GM19324 (cell line): ENCODE results near the gene ACSF3.

ENCODE experiments used
- ATAC-seq: cut with Tn5 transposase; IDR thresholded peaks from one replicate; pipeline ENCODE4 v1.9.1; 2021; ENCODE audit warnings: mild to moderate bottlenecking, moderate library complexity; ENCODE audit not compliant: unreplicated experiment, low FRiP score

ACSF3 gene

DNA sequence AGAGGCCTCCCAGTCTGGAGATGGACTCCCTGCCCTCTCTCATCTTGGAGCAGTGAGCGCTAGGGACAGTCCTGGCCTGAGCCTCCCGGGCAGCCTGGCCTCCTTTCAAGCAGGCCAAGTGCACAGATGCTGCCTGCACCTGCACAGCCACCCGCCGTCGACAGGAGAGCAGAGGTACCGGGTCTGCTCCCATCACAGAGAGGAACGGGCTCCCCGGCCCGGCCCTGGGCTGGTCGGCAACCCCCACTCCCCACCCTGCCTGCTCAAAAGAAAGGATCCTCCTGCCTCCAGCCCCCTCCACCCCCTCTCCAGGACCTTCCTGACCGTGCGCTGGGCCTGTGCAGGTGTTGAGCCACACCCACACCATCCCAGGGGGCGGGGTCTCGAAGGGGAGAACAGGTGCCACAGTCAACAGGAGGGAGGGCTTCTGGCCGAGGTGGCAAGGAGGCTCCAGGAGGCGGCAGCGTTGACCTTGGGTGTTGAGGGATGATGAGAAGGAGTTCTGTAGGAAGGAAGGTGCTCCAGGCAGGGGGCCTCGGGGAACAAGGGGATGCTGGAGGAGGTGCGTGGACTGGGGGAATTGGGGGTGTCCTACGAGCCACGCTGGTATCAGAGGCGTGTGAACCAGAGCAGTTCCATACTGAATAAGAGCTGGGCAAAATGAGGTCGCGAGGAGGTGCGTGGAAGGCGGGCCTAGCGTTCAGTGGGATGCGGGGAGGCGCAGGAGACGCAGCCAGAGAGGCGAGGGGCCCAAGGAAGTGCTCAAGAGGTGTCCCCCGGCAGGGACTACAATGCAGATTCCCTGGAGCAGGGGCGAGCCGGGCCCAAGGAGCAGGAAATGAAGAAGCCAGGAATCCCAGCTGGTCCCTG lies 76.9 kb downstream of the ACSF3 start:
- ATAC-seq, result no peak

DNA sequence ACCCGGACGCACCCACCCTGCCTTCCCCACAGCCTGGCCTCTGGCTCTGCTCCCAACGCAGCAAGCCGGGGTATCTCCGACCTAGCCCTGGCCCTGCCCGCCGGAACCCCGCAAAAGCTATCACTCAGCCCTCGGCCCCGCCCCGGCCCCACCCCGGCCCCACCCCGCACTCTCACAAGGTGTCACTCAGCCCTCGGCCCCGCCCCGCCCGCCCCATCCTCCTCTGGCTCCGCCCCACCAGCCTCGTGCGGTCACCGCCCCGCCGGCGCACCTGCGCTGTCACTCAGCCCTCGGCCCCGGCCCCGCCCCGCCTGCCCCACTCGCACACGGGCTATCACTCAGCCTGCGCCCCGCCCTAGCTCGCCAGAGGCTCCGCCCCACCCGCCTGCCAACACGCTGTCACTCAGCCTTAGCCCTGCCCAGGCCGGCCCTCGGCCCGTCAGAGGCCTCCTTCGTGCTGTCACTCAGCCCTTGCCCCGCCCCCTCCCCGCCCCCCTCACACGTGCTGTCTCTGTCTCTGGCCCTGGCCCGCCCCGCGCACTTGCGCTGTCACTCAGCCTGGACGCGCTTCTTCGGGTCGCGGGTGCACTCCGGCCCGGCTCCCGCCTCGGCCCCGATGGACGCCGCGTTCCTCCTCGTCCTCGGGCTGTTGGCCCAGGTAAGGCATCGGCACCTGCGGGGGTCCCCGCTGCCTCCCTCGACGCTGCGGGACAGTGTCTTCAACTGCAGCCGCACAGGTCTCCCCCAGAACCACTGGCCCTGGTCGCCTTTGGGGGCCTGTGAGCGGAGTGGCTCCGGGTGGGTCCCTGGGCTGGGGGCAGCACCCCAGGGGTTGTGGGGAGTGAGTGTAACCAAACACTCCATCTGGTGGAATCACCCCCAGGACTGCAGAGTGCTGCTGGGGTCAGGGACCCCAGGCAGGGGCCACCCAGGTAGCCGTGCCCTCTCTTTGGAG lies 77.8 kb downstream of the ACSF3 start, which contains the start of gene CDH15:
TSS of gene CDH15 (plus strand) at position 533 of the 955 bp plus-strand sequence. CDS start at position 617, 84 bp downstream.
- peak; percentile 78 for ATAC-seq

DNA sequence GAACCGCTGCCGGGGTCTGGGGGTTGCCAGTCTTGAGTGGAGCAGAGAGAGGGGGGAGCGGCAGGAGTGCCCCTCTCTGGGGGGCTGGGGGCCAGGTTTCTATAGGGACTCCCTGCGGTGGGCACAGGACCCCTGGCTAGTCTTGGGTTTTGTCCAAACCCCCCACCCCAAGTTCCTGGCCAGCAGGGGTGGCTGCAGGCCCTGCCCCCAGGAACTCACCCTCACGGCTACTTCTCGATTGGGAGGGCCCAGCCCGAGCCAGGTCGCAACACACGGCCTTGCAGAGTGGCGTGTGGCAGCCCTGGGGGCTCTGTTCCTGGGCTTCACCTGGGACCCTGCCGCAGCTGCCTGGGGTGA lies 78.5 kb downstream of the ACSF3 start:
- no peak for ATAC-seq

DNA sequence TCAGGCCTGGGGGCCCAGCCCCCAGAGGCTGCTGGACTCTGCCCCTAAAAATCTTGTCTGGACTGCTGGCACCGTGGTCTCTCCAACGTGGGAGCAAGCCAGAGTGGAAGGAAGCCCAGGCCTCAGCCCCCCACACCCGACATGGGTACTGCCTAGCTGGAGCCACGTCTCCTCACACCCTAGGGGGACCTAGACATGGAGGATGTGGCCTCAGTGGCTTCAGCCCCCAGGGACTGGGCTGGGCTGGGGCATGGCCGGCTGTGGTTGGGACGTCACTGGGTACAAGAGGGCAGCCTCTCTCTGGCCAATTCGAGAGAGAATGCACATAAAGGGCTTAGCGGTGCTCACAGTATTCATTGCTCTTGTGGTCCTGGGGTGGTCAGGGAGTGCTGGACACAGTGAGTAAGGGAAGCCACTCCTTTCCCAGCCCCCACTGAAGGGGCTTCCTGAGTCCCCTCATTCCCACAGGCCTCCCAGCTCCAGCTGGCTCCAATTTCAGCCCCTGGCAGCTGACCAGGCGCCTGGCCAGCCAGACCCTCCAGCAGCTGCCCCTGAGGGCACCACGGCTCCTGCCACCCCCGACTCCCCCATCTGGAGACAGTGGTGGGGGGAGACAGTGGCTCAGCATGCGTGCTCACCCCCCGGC lies 79.0 kb downstream of the ACSF3 start:
- ATAC-seq, result no peak

DNA sequence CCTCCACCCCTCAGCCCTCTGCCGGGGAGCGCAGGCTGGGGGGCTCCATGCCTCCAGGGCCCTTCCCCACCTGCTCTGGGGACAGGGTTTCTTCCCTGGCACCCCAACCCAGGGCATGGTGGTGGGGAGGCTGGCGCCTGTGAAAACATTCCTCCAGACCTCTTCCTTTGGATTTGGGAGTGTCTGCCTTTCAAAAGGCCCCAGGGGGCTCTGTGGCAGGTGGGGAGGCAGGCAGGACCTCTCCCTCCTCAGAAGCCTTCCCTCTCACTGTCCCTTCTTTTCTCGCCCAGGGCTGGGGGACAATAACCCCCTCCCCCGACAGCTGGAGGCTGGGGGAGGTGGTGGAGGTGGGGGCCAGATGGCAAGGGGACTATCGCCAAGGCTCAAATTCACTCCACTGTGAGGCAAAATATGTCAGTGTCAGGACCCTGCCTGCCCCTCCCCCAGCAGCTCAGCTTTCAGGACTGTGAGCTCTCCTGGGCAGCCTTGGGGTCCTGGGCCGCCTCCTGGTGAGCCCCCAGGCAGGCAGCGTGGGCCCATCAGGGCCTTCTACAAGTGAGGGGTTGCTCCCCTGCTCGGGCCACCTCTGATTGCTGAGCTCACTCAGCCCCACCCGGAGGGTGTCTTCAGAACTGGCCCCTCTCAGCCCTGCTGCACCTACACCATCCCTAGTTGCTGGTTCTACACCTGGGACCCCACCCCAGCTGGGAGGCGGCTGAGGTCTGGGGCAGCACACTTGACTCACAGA lies 79.7 kb downstream of the ACSF3 start:
- ATAC-seq, result no peak

DNA sequence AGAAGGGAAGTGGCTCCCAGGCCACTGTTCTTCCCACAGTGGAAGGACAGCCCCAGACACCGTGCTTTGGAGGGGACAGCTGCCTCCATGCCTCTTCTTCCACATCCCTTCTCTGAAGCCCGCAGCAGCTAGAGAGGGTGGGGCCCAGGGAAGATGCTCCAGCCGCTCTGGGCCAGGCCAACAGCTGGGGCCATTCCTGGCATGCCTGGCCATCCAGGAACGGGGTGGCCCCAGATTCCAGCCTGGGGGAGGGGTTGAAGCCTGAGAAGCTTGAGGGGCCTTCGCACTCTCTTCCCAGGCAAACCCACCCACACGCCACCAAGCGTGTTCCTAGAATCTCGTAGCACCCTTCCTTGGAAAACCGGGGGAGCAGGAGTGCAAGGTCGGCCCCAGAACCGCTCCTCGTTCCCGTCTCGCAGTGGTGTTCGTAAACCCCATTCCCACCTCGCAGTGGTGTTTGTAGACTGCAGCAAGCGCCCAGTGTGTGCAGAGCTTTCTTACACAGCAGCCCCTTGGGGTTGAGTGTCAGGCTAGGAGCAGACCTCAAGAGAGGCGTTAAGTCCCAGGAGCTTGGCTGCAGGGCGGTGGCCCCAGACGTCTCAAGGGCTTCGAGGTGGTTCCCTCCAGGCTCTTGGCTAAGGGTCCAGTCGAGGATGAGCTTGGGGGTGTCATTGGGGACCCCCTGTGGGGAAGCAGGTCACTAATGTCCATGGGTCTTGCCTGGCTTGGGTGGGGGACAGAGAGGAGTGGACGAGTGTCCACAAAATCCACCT lies 80.6 kb downstream of the ACSF3 start:
- ATAC-seq, result no peak

DNA sequence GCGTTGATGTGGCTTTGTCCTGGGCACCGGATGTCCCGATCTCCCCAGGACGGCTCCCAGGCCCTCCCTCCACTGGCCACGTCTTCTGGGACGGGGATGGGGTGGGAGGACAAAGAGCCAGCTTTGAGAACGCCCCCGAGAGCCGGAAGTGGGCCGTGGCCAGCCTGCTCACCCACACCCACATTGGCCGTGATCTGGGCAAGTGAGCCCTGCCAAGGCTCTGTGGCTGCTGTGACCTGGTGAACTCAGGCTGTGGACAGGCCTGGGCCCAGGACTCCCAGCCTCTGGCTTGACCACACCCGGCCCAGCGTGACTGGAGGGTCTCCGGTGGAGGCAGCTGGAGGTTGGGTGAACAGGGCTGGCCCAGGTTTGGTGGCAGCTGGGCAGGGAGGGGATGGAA lies 81.2 kb downstream of the ACSF3 start:
- no peak for ATAC-seq

DNA sequence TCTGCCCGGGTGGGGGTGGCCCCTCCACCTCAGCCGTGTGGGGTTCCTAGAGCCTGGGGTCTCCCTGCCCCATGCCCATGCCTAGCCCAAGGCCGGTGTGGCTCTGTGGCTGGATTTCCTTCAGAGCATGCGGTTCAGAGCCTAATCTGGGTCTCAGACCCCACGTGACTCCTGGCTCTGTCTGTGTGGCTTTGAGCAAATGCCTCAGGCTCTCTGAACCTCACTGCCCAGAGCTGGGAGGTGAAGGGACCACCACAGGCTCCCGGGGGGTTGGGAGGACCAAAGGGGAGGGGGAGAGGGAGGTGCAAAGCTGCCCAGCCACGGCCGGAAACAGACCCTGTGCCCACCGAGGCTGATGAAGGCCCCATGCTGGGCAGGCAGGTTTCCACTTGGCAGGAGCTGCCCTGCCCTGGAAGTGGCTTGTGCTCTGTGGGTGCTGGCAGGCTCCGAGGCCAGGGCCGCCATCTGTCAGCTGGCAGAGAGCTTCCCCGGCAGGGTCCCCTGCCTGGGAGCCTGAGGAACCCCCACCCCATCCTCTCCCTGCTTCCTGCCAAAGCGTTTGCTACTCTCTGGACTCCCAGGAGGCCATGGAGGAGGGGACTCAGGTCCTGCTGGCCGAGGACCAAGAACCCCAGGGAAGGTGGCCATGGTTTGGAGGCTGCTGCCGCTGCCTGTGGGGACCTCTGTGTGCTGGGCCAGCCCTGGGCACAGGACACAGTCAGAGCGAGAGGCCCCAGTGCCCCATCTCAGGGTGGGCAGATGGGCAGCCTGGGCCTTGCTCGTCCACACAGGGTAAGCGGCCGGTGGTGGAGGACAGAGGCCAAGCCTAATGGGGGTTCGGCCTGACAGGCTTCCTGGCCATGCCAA lies 81.9 kb downstream of the ACSF3 start:
- no peak for ATAC-seq

DNA sequence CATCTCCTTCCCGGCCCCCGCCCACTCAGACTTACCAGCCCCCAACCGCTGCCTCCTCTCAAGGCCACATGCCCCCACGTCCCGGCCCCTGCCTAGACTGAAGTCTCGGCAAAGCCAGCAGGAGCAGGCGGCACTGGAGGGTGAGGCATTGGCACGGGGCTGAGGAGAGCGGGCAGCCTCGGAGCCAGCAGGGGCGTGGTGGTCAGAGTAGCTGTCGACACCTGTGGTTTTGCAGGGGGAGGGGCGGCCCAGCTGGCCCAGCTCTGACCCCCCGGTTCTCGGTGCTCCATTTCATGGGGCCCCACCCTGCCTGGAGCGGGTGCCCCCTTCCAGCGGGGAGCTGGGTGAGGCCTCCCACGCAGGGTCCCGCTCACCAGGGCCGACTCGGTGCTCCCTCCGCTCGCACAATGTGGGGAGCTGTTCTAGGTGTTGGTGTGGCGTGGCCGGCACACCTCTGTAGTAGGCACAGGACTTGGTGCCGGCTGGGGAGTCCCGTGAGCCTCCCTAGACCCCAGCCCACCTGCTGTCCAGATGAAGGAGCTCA lies 82.6 kb downstream of the ACSF3 start:
- ATAC-seq, result no peak

DNA sequence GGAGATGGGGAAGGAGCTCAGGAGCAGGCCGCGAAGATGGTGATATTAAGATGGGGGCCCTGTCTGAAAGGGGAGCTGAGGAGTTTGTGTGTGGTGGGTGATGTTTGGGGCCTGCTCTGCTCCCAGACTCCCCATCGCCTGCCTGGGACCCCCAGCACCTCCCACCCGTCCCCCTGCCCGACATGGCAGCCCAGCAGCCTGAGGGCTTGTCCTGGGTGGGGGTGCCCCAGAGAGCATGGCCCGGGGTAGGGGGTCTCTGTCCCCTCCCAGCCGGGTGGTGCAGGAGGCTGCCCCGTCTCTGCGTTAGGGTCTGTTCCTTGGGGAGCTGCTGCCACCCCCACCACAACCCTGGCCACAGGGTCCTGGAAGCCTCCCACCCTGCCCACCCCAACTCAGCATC lies 83.1 kb downstream of the ACSF3 start:
- no peak for ATAC-seq

DNA sequence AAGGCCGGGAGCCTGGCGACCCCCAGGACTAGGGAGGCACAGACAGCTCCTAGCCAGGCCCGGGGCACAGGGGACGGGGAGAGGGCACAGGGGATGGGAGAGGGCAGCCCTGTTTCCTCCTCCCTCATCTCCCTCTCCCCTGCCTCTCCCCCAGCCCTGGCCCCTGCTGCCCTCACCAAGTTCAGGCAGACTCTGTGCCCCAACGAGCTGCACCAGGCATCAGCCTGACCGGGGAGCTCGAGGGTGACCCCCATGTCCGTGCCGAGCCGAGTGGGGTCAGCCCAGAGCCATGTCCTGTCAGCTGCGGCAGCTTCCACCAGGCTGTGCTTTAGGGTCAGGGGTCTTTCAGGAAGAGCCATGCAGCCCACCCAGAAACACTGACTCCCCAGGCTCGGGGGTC lies 83.8 kb downstream of the ACSF3 start:
- ATAC-seq, result no peak

DNA sequence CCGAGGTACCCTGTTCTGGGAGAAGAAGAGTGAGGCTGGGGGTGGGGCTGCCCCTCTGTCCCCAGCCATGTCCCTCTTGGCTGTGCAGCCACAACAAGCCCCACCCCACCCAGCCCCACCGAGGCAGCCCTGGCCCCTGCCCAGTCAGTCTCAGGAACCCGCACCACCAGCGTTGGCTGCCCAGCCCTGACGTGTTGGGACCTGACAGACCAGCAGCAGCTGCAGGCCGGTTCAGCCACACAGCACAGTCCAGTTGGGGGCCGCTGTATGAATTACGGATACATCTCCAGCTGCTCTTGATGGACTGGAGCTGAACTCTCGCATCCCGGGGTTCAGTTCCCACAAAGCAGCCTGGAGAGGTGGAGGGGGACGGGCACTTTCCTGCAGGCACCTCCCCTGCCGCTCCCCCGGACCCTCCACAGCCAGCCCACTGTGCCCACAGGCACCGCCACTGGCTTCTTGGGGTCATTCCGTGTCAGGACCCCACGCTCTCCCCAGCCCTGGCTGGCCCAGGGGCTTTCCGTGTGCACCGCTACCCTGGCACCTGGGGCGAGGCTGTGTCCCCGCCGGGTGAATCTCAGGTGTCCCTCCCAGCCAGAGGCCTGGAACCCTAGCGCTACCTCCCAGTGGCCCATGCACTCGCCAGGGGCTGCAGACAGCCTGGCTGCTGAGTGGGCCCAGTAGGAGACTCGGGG lies 84.9 kb downstream of the ACSF3 start:
- ATAC-seq, result no peak

DNA sequence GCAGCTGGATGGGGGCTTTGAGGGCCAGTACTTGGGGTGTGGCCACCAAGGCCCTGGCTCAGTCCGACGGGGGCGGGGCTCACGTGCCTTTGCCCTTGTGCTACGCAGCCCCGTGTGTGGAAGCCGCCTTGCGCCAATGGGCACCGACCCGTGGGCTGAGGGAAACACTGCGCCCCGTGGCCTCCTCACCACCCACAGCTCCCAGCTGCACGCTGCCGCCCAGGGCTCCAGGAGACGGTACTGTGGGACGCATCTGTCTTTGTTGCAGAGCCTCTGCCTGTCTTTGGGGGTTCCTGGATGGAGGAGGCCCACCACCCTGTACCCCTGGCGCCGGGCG lies 85.5 kb downstream of the ACSF3 start:
- ATAC-seq, result no peak

DNA sequence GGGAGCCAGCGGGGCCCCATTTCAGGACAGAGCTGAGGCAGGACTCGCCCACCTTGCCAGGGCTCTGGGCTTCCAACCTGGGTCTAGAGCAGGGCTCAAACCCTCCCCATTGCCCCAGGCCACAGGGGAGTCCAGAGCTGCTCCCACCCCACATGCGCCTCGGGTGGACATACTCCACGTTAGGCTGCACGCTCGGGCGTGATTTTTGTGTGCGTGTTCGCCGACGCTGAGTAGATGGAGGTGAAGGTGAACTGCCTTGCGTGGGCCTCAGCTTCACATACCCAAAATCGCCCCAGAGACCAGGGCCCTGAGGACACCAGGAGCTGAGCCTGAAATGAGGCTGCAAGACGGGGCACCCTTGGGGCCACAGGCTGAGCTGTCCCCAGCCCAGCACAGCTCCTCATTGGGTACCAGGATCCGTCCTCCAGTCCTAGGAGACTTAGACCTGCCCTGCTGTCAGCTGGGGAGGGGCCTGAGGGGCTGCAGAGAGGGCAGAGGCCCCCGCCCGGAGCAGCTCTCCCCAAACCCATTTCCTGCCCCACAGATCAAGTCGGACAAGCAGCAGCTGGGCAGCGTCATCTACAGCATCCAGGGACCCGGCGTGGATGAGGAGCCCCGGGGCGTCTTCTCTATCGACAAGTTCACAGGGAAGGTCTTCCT lies 86.1 kb downstream of the ACSF3 start:
- no peak for ATAC-seq

DNA sequence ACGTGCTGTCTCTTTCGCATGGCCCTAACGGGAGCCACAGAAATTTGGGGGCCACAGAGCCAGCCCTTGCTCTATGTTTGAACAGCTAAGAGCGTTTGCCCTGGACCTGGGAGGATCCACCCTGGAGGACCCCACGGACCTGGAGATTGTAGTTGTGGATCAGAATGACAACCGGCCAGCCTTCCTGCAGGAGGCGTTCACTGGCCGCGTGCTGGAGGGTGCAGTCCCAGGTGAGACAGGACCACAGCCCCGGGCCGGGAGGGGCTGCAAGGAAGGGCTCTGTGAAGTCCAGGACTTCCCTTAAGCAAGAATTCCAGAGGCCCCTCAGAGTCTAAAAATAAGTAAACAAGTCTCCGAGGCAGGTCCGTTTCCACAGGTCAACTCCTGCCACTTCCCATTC lies 89.8 kb downstream of the ACSF3 start:
- ATAC-seq, result no peak

DNA sequence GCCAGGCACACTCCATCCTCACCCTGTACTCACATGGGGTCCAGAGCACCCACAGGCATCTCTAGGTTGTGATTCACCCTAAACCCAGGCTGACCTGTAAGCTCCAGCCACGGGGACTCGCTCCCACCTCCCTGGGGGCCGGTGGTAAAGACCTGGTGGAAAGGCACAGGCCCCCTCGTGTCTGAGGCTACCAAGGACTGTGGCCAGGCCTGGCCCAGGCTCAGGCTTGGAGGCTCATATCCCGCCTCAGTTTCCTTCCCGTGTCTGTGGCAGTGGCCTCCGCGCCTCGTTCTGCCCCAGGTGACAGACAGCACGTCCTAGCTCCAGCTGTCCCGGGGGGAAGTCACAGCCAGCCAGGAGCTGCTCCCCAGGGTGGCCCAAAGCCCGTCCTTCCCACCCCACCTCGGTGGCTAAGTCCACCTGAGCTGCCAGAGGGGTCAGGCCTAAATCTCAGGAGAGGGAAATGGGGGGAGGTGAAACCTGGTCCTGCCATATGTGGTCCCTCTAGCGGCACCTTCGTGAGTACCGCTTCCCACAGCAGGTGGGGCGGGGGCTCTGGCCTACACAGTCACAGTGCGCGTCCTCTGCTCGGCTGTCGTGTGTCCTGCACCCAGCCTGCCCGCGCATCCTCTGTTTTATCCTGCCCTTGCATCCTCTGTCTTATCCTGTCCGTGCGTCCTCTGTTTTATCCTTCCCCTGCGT lies 90.5 kb downstream of the ACSF3 start:
- ATAC-seq, result no peak

DNA sequence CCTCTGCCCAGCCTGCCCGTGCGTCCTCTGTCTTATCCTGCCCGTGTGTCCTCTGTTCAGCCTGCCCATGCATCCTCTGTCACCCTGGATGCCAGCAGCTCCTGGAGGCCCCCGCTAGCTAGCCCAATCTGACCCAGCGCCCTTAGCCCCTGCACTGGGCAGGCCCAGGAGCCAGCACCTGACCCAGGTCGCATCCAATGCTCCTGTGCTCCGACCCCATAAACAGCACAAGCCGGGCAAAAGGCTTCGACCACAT lies 91.0 kb downstream of the ACSF3 start:
- no peak for ATAC-seq
